GM18508 (cell line): ENCODE measurements around the gene ANKRD13D.
"Not testable (repeated sequence)": the region's sequence is repeated elsewhere in the genome, so short reads cannot be mapped to it uniquely, and the experiment has no call there.

Experiments used
- ATAC-seq: cut with Tn5 transposase; IDR thresholded peaks from one replicate; pipeline ENCODE4 v1.9.1; 2021; ENCODE audit warnings: moderate number of reproducible peaks; ENCODE audit not compliant: insufficient read depth, unreplicated experiment

Gene ANKRD13D

GRCh38 chr11:67289226-67289650 lies at the start of gene ANKRD13D:
Gene ANKRD13D, plus strand, starts transcription at chr11:67289303. Its CDS starts 158 bp downstream, at chr11:67289461.
- no peak for ATAC-seq

- peak; percentile 63 for ATAC-seq
Observed at GRCh38 chr11:67239783-67240575, 49.1 kb upstream of the ANKRD13D start.

- ATAC-seq, result no peak
Observed at GRCh38 chr11:67240576-67241389, 48.3 kb upstream of the ANKRD13D start.

- ATAC-seq, result no peak
Observed at GRCh38 chr11:67242548-67242947, 46.6 kb upstream of the ANKRD13D start.

- no peak for ATAC-seq
Observed at GRCh38 chr11:67243051-67243450, 46.1 kb upstream of the ANKRD13D start.

GRCh38 chr11:67245046-67245445 lies 44.1 kb upstream of the ANKRD13D start:
- ATAC-seq, result no peak

GRCh38 chr11:67247946-67248550 lies 41.1 kb upstream of the ANKRD13D start:
- ATAC-seq, result no peak

GRCh38 chr11:67248653-67249052 lies 40.5 kb upstream of the ANKRD13D start:
- no peak for ATAC-seq

GRCh38 chr11:67250059-67251043 lies 38.8 kb upstream of the ANKRD13D start:
- no peak for ATAC-seq

- ATAC-seq, result no peak
Observed at GRCh38 chr11:67251841-67252240, 37.3 kb upstream of the ANKRD13D start.

GRCh38 chr11:67252831-67253239 lies 36.3 kb upstream of the ANKRD13D start:
- no peak for ATAC-seq

- ATAC-seq, result no peak
Observed at GRCh38 chr11:67253872-67254624, 35.1 kb upstream of the ANKRD13D start.

GRCh38 chr11:67254798-67255197 lies 34.3 kb upstream of the ANKRD13D start:
- ATAC-seq, result no peak

- ATAC-seq, result no peak
Observed at GRCh38 chr11:67255353-67255752, 33.8 kb upstream of the ANKRD13D start.

GRCh38 chr11:67255864-67256263 lies 33.2 kb upstream of the ANKRD13D start:
- no peak for ATAC-seq

- no peak for ATAC-seq
Observed at GRCh38 chr11:67256477-67257135, 32.5 kb upstream of the ANKRD13D start.

- ATAC-seq, result no peak
Observed at GRCh38 chr11:67260406-67260805, 28.7 kb upstream of the ANKRD13D start.

- ATAC-seq, result not testable (repeated sequence)
Observed at GRCh38 chr11:67260885-67261639, 28.0 kb upstream of the ANKRD13D start.
